HAP-1 (cell line): Measurements from ENCODE around the gene PHLPP1.

ENCODE experiments used
- DNase-seq, 2 experiments: peaks; one replicate each; pipeline ENCODE4 v3.0.0-alpha.2; 2016 to 2020; ENCODE audit warnings: low spot score in 2 of 2
- H3K27me3 ChIP-seq: fragments of 250-450 bp; sonication (Bioruptor Pico); 2 replicates; pipeline ENCODE4 v1.5.1; 2020; ENCODE audit warnings: low read depth, mild to moderate bottlenecking, moderate library complexity
- H3K36me3 ChIP-seq: fragments of 250-450 bp; sonication (Bioruptor Pico); replicated peaks from 2 replicates; pipeline ENCODE4 v1.5.1; 2020; ENCODE audit warnings: mild to moderate bottlenecking
- H3K4me1 ChIP-seq: fragments of 250-450 bp; sonication (Bioruptor Pico); 2 replicates; pipeline ENCODE4 v1.5.1; 2020; ENCODE audit warnings: mild to moderate bottlenecking
- H3K4me3 ChIP-seq: fragments of 250-450 bp; sonication (Bioruptor Pico); 2 replicates; pipeline ENCODE4 v1.5.1; 2020; ENCODE audit warnings: mild to moderate bottlenecking, moderate library complexity
- H3K9me3 ChIP-seq: fragments of 250-450 bp; sonication (Bioruptor Pico); 2 replicates; pipeline ENCODE4 v1.5.1; 2020; ENCODE audit warnings: mild to moderate bottlenecking, moderate library complexity
- in situ Hi-C: fragments of 300-500 bp; cut with MboI; formaldehyde crosslinking; loops from 3 replicates; pipeline ENCODE4 v1.14.3; 2020; ENCODE audit warnings: low sequenced_read_pairs, inconsistent platforms, mixed read lengths

PHLPP1 gene

GRCh38 chr18:62828852-62829251 is 113.5 kb downstream of the PHLPP1 start:
- peaks cover 23% of the 10 kb centered on the region for H3K4me1 ChIP-seq
- no peaks in the 10 kb centered on the region for H3K27me3 ChIP-seq
- no peaks in the 10 kb centered on the region for H3K9me3 ChIP-seq
- H3K36me3 ChIP-seq = no peaks in the 10 kb centered on the region; the same call in 1 of the 2 replicates
- no peak overlapping the region for H3K4me3 ChIP-seq
- in situ Hi-C loops = no loop called here
- no peak for DNase-seq

DNA sequence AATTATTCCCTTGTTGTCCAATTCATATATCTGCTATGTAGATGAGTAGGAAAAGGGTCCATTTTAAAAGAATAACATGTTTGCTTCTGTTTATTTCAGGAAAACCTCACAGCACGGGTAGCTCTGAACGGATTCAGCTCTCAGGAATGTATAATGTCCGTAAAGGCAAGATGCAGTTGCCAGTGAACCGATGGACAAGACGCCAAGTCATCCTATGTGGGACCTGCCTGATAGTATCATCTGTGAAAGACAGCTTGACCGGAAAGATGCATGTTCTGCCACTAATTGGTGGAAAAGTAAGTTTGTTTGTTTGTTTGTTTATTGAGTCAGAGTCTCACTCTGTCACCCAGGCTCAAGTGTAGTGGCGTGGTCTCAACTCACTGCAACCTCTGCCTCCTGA is 114.6 kb downstream of the PHLPP1 start:
- Histone ChIP-seq H3K36me3 (no peaks in the 10 kb centered on the region; the same call in 1 of the 2 replicates), H3K9me3 (no peaks in the 10 kb centered on the region), H3K4me1 (peaks cover 23% of the 10 kb centered on the region), H3K27me3 (no peaks in the 10 kb centered on the region), H3K4me3 (no peak overlapping the region)
- no peak for DNase-seq
- in situ Hi-C loops = no loop called here

- Histone ChIP-seq H3K27me3 (no peaks in the 10 kb centered on the region), H3K9me3 (no peaks in the 10 kb centered on the region), H3K4me1 (peaks cover 18% of the 10 kb centered on the region), H3K4me3 (no peak overlapping the region), H3K36me3 (no peaks in the 10 kb centered on the region; the same call in 1 of the 2 replicates)
- peak in 1 of 2 experiments; percentile 71 for DNase-seq
- in situ Hi-C loops = no loop called here
Measured at GRCh38 chr18:62832282-62832681, 116.9 kb downstream of the PHLPP1 start.

DNA sequence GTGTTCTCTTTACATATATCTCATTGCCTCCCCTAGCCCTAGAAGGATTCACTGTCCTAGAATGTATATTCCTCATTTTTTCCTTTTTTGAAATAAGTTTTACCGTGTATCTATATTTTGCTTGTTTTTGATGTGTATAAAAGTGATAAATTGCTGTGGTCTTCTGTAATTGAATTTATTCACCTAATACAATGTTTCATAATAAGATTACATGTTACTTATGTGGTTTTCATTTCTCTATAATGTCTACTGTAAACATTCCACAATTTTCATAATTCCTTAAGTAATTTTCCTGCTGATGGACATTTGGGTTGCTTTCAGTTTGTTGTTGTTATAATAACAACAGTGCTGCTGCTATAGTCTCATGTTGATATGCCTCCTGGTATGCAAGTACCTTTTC is 118.2 kb downstream of the PHLPP1 start:
- Histone ChIP-seq H3K9me3 (no peaks in the 10 kb centered on the region), H3K4me3 (no peak overlapping the region), H3K36me3 (no peaks in the 10 kb centered on the region; the same call in 1 of the 2 replicates), H3K4me1 (peaks cover 15% of the 10 kb centered on the region), H3K27me3 (no peaks in the 10 kb centered on the region)
- no peak for DNase-seq
- in situ Hi-C loops = no loop called here

- no peaks in the 10 kb centered on the region; the same call in 1 of the 2 replicates for H3K36me3 ChIP-seq
- no peak overlapping the region for H3K4me3 ChIP-seq
- H3K9me3 ChIP-seq = no peaks in the 10 kb centered on the region
- no peak for DNase-seq
- in situ Hi-C loops = no loop called here
- peaks cover 16% of the 10 kb centered on the region for H3K4me1 ChIP-seq
- no peaks in the 10 kb centered on the region for H3K27me3 ChIP-seq
Measured at GRCh38 chr18:62834715-62835114, 119.4 kb downstream of the PHLPP1 start.

- Histone ChIP-seq H3K27me3 (no peaks in the 10 kb centered on the region), H3K4me3 (no peak overlapping the region), H3K36me3 (no peaks in the 10 kb centered on the region), H3K9me3 (no peaks in the 10 kb centered on the region), H3K4me1 (peaks cover 12% of the 10 kb centered on the region)
- in situ Hi-C loops = no loop called here
- DNase-seq = no peak
Measured at GRCh38 chr18:62837011-62837410, 121.7 kb downstream of the PHLPP1 start.

DNA sequence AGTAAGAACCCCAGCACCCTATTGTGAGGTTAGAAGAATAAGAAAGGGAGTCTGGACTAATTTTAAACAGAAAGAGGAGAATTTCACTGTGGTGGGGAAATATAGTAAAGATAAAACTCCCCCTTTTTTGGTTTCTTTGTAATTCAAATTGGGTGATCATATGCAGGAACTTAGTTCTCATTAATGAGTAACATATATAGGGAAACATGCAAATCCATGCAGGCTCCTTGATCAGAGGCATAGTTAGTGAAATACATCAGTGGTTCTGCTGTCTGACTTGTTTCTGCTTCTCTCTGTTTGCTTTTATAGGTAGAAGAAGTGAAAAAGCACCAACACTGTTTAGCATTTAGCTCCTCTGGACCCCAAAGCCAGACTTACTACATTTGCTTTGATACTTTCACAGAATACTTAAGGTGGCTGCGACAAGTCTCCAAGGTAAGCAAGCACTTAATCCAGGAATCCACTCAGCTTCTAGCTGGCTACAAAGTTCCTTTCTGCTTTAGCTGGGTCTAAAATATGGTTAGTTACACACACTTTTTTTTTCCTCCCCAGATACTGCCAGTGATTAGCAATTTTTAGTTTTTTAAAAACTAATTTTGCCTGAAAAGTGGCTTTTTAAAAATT is 123.2 kb downstream of the PHLPP1 start:
- no peak for DNase-seq
- no peaks in the 10 kb centered on the region for H3K9me3 ChIP-seq
- peaks cover 5% of the 10 kb centered on the region for H3K4me1 ChIP-seq
- H3K27me3 ChIP-seq = no peaks in the 10 kb centered on the region
- in situ Hi-C loops = no loop called here
- no peaks in the 10 kb centered on the region for H3K36me3 ChIP-seq
- H3K4me3 ChIP-seq = no peak overlapping the region

DNA sequence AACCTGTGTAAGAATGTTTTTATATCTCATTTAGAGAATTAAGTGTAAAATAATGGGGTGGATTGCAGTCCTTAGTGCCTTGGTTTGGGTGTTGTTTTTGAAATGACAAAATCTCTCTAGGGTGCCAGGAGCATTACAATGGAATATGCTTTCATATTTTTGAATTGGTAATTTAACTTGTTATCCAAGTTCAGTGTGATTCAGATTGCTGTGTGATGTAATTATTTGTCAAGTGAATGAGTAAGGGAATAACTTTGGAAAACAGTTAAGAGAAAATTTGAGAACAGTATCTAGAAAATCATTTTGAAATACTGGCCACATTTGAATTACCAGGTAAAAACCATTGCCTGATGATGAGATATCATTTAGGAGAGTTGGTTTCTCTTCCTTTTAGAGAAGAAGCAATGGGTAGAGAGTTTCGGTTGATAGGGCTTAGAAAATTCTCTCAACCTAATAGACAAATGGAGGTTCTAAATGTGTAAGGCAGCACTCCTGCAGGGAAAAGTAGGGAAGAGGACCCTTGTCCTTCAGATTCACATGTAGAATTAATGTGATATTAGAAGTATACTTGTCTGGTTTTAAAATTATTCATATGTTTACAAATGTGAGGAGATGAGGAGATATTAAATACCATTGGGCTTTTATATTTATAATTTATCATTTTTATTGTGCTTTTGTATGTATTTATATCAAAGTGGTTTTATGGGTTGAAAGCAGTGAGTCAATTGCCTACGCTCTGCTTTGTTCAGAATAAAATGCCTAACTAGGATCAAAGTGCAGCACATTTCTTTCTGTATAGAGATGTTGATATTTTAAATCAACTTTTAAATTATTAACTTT is 124.8 kb downstream of the PHLPP1 start:
- in situ Hi-C loops = no loop called here
- Histone ChIP-seq H3K4me1 (peaks cover 5% of the 10 kb centered on the region), H3K36me3 (no peaks in the 10 kb centered on the region), H3K4me3 (no peak overlapping the region), H3K9me3 (no peaks in the 10 kb centered on the region), H3K27me3 (no peaks in the 10 kb centered on the region)
- DNase-seq = no peak

GRCh38 chr18:62841405-62841804 is 126.1 kb downstream of the PHLPP1 start:
- Histone ChIP-seq H3K4me1 (peaks cover 5% of the 10 kb centered on the region), H3K4me3 (no peak overlapping the region), H3K27me3 (no peaks in the 10 kb centered on the region), H3K9me3 (no peaks in the 10 kb centered on the region), H3K36me3 (no peaks in the 10 kb centered on the region)
- in situ Hi-C loops = no loop called here
- DNase-seq = no peak

GRCh38 chr18:62842898-62843297 is 127.6 kb downstream of the PHLPP1 start:
- in situ Hi-C loops = no loop called here
- no peaks in the 10 kb centered on the region for H3K27me3 ChIP-seq
- H3K36me3 ChIP-seq = no peaks in the 10 kb centered on the region
- H3K4me3 ChIP-seq = no peak overlapping the region
- H3K9me3 ChIP-seq = no peaks in the 10 kb centered on the region
- DNase-seq = no peak
- peaks cover 5% of the 10 kb centered on the region for H3K4me1 ChIP-seq

DNA sequence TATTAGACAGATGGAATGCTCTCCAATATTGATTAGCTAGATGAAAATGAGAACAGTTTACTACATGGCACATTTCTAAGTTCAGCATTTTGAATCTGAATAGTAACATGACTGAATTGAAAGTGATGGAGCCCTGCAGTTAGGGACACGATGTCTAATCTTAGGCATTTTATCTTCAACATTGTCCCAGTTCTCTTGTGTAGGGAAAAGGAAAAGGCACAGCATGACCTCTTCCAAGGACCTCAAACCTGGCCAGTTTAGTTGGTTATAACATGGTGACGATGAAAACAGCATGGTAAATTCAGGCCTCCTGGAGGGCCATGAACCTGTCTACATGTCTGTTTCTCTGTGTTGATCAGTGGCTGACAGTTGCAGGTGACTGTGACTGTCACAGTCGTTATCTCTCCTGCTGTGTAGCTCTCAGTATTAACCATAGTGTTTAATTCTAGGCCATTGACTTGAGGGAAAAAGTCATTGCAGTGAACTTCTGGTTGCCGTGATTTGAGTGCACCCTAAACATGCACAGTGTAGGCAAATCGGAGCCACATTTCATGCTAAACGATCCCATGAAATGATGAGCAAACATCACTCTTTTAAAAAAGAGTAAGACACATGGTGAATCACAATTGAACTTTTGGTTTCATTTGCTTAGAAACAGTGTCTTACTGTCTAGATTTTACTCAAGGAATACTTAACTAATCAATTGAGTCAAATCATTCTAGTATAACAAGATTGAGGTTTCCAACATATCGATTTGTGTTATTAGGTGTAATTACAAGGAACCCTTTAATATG is 129.7 kb downstream of the PHLPP1 start:
- no peak overlapping the region for H3K4me3 ChIP-seq
- DNase-seq = no peak
- H3K9me3 ChIP-seq = no peaks in the 10 kb centered on the region
- in situ Hi-C loops = no loop called here
- no peaks in the 10 kb centered on the region for H3K4me1 ChIP-seq
- no peaks in the 10 kb centered on the region for H3K27me3 ChIP-seq
- no peaks in the 10 kb centered on the region for H3K36me3 ChIP-seq

DNA sequence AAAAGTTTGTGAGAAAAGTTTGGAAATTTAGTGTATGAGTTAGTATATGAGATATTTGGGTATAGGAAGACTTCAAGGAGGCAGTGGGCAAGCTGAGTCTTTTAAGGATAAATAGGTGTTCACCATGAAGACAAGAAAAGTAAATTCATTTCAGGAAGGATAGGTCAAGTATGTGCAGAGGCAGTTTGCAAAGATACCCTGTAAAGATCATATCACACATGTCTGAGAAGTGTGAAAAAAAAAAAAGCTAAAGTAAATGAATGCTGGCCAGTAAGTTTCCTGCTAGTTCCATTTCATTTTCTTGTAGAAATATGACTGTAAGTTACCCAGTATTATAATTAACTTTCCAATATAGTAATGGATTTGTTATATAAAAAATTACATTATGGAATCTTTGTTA is 131.0 kb downstream of the PHLPP1 start:
- no peaks in the 10 kb centered on the region for H3K4me1 ChIP-seq
- no peaks in the 10 kb centered on the region for H3K9me3 ChIP-seq
- no peaks in the 10 kb centered on the region for H3K27me3 ChIP-seq
- H3K36me3 ChIP-seq = no peaks in the 10 kb centered on the region
- DNase-seq = no peak
- no peak overlapping the region for H3K4me3 ChIP-seq
- in situ Hi-C loops = no loop called here

DNA sequence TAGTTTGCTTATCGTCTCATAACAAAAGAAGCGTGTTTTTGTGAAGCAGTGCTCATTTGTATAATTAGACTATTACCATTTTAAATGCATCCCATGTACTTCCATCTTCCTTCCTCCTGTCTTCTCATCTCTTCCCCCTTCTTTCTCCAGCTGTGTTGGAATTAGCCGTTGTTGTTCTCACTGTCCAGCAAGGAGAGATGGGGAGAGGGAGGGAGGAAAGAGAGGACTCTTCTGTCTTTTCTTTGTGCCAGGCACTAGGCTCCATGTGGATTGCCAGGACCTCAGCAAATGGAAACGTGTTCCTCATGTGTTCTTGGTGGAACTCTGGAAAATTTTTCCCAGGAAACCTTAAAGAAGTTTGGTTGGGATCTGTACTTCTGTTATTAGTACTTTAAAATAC is 131.7 kb downstream of the PHLPP1 start:
- Histone ChIP-seq H3K4me1 (no peaks in the 10 kb centered on the region), H3K4me3 (no peak overlapping the region), H3K9me3 (no peaks in the 10 kb centered on the region), H3K36me3 (no peaks in the 10 kb centered on the region), H3K27me3 (no peaks in the 10 kb centered on the region)
- in situ Hi-C loops = no loop called here
- DNase-seq = no peak

GRCh38 chr18:62848946-62849345 is 133.6 kb downstream of the PHLPP1 start:
- Histone ChIP-seq H3K9me3 (no peaks in the 10 kb centered on the region), H3K36me3 (no peaks in the 10 kb centered on the region; the same call in 1 of the 2 replicates), H3K4me3 (no peak overlapping the region), H3K27me3 (no peaks in the 10 kb centered on the region), H3K4me1 (no peaks in the 10 kb centered on the region)
- in situ Hi-C loops = no loop called here
- DNase-seq = no peak
